Peyer's patch (tissue), 4 donors: ENCODE data around the gene SMURF2.

Experiments used
- POLR2A ChIP-seq, 2 donors: fragments of 450-650 bp; IDR thresholded peaks; one replicate each; pipeline ENCODE4 v1.5.1; 2017; ENCODE audit warnings: antibody characterized with exemption in 2 of 2, mild to moderate bottlenecking in 2 of 2, moderate library complexity in 2 of 2
- TF ChIP-seq, protein P1 (sequence below), 6 experiments: fragments of 450-650 bp in 4 of 6; fragments of 200-600 bp in 2 of 6; sonication (generic) in 1 of 6; IDR thresholded peaks; one replicate each; pipeline ENCODE4 v1.5.1; 2017 to 2019; ENCODE audit warnings: antibody characterized with exemption in 6 of 6, mild to moderate bottlenecking in 3 of 6, moderate library complexity in 1 of 6

DNA sequence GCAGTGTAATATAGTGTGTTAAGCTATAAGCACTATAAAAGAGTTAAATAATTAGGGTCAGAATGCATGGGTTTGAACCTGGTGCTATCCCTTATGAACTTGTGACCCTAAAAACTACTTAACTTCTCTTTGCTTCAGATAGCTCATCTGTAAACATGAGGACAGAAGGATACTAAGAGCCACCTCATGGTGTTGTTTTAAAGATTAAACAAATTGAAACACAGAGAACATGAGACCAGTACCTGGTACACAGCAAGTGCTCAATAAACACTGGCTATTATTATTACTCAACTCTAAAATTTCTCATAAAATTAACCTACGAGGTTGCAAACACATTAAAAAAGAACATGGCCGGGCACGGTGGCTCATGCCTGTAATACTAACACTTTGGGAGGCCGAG, 43.3 kb downstream of the SMURF2 start:
- TF ChIP-seq, protein P1, sequence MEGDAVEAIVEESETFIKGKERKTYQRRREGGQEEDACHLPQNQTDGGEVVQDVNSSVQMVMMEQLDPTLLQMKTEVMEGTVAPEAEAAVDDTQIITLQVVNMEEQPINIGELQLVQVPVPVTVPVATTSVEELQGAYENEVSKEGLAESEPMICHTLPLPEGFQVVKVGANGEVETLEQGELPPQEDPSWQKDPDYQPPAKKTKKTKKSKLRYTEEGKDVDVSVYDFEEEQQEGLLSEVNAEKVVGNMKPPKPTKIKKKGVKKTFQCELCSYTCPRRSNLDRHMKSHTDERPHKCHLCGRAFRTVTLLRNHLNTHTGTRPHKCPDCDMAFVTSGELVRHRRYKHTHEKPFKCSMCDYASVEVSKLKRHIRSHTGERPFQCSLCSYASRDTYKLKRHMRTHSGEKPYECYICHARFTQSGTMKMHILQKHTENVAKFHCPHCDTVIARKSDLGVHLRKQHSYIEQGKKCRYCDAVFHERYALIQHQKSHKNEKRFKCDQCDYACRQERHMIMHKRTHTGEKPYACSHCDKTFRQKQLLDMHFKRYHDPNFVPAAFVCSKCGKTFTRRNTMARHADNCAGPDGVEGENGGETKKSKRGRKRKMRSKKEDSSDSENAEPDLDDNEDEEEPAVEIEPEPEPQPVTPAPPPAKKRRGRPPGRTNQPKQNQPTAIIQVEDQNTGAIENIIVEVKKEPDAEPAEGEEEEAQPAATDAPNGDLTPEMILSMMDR (IDR thresholded peaks at IDR 0.05), result no peak
- no peak for TF ChIP-seq POLR2A (IDR thresholded peaks at IDR 0.05)
